Fibroblast of pulmonary artery (primary cell): ENCODE results near the gene SSBP2.

Experiments used
- DNase-seq: peaks from one replicate; pipeline ENCODE4 v3.0.0-alpha.2; 2010; ENCODE audit warnings: low read depth
- H3K4me3 ChIP-seq: replicated peaks from 2 replicates; pipeline ENCODE4 v1.5.1; 2011; ENCODE audit warnings: low read depth, mild to moderate bottlenecking, control low read depth, low read length, moderate library complexity
- TF ChIP-seq, protein P1 (sequence below): IDR thresholded peaks from 2 replicates; pipeline ENCODE4 v1.5.1; 2011; ENCODE audit warnings: mild to moderate bottlenecking, control low read depth, low read length, inconsistent platforms; ENCODE audit errors: missing control alignments

SSBP2 gene

DNA sequence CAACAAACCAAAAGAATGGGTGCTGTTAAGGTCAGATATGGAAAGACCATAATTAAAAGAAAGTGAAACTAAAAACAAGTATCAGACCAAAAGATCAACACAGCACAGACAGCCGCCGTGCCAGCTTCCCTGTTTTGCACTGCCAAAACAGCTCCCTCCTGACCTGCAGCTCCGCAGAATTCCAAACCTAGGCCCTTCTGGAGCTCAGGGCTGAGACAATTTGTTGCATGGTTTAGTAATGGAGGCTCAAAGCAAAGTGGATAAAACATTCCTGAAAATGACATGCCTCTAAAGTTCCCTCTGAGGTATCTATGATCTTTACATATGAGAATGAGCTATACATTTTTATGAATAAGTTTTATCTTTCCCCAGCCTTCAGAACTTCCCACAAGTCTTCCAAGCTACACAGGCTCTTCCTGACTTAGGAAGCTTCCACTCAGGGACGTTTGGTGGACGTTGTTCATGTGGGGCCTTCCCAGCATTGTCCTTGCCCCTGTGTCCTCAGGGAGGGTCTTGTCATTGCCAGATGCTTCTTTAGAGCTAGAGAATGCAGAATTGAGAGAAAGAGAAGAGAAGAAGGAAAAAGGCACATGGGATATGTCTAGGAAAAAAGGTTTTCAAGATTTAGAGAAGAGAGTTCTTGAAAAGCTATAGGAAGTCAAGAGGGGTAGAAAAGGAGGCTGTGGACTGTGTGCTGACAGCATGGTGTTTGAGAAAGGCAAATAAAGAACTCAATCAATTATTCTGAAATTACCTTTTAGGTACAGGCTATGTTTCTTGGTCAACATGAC, 28.4 kb upstream of the SSBP2 start:
- peak overlapping the region; percentile 19 for H3K4me3 ChIP-seq
- TF ChIP-seq, protein P1, sequence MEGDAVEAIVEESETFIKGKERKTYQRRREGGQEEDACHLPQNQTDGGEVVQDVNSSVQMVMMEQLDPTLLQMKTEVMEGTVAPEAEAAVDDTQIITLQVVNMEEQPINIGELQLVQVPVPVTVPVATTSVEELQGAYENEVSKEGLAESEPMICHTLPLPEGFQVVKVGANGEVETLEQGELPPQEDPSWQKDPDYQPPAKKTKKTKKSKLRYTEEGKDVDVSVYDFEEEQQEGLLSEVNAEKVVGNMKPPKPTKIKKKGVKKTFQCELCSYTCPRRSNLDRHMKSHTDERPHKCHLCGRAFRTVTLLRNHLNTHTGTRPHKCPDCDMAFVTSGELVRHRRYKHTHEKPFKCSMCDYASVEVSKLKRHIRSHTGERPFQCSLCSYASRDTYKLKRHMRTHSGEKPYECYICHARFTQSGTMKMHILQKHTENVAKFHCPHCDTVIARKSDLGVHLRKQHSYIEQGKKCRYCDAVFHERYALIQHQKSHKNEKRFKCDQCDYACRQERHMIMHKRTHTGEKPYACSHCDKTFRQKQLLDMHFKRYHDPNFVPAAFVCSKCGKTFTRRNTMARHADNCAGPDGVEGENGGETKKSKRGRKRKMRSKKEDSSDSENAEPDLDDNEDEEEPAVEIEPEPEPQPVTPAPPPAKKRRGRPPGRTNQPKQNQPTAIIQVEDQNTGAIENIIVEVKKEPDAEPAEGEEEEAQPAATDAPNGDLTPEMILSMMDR = no peak
- DNase-seq = peak; percentile 29

DNA sequence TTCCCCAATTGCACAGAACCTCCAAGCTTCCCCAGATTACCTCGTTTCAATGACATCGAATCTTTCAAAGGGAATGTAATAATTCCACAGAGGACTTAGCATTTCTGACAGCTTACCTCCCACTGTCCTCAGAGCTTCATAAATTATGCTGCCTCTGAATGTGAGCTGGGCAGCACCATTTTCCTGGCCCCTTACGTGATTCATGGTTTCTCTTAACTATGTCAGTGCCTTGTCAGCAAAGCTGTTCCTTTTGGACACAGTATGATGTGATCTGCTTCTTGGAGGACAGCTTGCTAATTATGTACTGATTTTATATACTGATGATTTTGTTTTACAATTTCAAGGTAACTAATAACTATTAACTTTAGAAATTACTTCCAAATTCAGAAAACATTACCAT, 27.7 kb upstream of the SSBP2 start:
- TF ChIP-seq, protein P1 = no peak
- peak overlapping the region; percentile 19 for H3K4me3 ChIP-seq
- peak; percentile 37 for DNase-seq

DNA sequence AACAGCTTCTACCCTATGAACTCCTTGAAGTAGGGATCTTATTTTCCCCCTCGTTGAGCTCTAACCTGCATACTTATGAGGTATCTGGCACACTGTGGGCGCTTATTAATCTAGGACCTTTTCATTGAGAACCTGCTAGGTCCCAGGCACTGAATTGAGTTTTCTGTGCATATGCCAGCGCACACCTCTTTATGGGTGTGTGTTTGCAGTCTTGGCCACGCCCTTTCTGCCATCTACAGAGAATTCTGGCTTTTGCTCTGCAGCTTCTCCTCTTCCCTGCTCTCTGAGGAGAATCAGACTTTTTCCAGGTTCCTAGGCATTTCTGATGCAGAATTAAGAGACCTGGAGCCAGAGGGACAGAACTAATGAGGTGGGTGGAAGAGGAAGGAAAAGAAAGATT, 25.4 kb upstream of the SSBP2 start:
- no peak for DNase-seq

DNA sequence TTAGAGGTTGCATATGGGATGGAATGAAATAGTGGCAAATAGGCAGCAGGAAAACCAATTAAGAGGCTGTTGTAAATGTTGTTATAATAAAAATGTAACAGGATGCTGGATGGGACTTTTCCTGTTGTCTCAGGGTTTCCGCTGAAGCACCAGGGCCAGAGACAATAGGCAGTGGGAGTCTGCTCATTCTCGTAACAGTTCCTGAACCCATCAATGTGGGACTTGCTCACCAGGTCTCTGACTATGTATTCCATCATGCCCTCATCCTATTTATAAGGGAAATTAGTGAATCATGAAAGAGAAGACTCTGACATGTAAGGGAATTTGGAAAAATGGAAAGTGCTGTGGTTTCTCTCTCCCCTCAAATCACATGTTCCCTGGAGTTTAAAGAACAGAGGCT, 23.5 kb upstream of the SSBP2 start:
- TF ChIP-seq, protein P1 = no peak
- H3K4me3 ChIP-seq = no peak overlapping the region
- no peak for DNase-seq

More for the DNA sequence above, 25.4 kb upstream of the SSBP2 start:
- no peak overlapping the region for H3K4me3 ChIP-seq
- TF ChIP-seq, protein P1 = no peak

DNA sequence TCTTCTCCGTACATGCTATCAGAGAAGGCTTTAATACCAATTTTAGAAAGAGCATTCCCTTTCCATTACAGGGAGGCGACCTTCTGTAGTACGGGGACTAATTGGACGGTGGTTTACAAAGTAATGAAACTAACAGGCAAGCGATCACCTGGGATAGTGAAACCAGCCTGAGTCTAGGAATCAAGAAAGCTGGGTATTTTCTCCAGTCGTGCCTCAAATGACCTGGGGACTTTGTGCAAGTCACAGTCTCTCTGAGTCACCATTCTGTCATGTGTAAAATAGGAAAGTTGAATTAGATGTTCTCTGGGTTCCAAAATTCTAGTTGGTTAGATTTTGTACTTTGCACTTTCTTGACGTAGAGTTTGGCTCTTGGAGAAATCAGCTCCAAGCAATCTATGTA, 22.7 kb upstream of the SSBP2 start:
- no peak overlapping the region for H3K4me3 ChIP-seq
- TF ChIP-seq, protein P1 = no peak
- DNase-seq = no peak

DNA sequence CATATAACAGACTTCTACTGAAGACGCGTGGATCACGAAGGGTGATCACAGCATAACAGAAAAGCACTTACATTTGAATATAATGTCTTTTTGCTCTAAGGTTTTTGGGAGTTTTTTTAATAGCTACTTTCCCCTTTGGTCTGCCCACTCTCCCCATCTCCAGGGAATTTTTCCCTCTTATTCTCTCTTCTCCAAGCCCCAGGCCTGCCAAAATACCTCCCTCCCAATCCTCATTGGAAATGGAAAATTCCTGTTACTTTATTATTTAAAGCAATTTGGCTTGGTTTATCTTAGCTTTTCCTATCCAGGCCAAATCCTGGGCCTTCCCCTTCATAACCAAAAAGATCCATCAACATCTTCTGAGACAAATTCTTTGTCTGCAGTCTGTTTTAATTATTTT, 22.3 kb upstream of the SSBP2 start:
- H3K4me3 ChIP-seq = no peak overlapping the region
- no peak for DNase-seq
- TF ChIP-seq, protein P1 = no peak

DNA sequence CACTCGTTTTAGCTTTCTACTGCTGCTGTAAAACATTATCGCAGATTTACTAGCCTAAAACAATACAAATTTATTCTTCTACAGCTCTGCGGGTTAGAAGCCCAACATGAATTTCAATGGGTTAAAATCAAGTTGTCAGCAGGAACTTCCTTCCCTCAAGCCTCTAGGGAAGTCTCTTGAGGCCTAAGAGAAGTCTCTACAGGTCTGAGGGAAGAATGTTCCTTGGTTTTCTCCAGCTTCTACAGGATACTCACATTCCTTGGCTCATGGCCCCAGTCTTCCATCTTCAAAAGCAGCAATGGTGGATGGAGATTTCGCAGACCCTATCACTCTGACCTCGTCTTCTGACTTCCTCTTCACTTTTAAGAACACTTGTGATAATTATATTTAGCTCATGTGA, 21.6 kb upstream of the SSBP2 start:
- H3K4me3 ChIP-seq = no peak overlapping the region

More for the DNA sequence above, 21.6 kb upstream of the SSBP2 start:
- no peak for DNase-seq
- TF ChIP-seq, protein P1 = no peak
